H1 (cell line): ENCODE data around the gene KIF26B. TPM values are rescaled to one million over a fixed set of nuclear protein-coding genes. Genes with fewer than 3 reads are reported as not detected.

Experiments used
- CHD2 ChIP-seq: IDR thresholded peaks from 2 replicates; pipeline ENCODE4 v1.6.1; 2012; ENCODE audit warnings: low read length, improper control_type of control experiment
- polyA plus RNA-seq, 7 experiments: library from polyadenylated mRNA; depleted of rRNA in 3 of 7; stranded (reverse) in 5 of 7; unstranded in 2 of 7; fragments of >200 nt in 5 of 7; fragments of 200-250 nt in 2 of 7; gene quantifications; 1 replicate in 5 of 7; 2 replicates in 1 of 7; 4 replicates in 1 of 7; pipeline versions ENCODE4 v1.2.1 to v1.2.3, GENCODE V29; 2011 to 2013; ENCODE audit warnings: missing spikeins in 2 of 7, mixed read lengths in 2 of 7
- total RNA-seq: library from RNA; stranded (reverse); fragmentation: NEBNext Ultra II Directional; extraction: Animal tissue kit (Norgen Biotek cat#: 25700); gene quantifications from 2 replicates; pipeline ENCODE4 v1.2.1, GENCODE V29; 2021

The KIF26B gene
- total and polyA plus RNA-seq, 2 of the 8 experiments (the other 6 are each of a cell fraction or from before 2014, with no cell fraction given) = 0.06 to 0.28 TPM

DNA sequence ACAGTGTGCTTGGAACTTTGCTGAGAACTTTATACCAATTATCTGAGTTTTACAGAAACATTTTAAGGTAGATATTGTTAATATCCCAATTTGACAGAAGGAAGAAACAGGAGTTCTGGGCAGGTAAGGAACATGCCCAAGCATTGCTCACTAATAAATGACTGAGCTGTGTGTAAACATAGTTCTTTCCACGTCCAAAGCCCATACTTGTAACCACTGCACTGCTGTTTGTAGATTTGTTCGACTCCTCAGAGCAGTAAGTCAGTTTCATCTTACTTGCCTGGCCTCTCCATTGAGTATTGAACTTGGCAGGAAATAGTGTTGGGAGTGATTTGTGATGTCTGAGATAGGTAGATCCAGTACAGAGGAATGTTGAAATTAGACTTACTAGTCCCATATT, 335.1 kb downstream of the KIF26B start (continued):
- no peak for TF ChIP-seq CHD2
- TF ChIP-seq, all 59 proteins: peak for 0
